Cardiac muscle cell (in vitro differentiated cells and primary cell): ENCODE results near the gene TICAM2. TPM values are rescaled to one million over a fixed set of nuclear protein-coding genes. Genes with fewer than 3 reads are reported as not detected.

ENCODE experiments used
- DNase-seq, 2 donors: peaks; one replicate each; pipeline versions ENCODE4 v3.0.0 to v3.0.0-alpha.2; 2010 to 2017; ENCODE audit warnings: low read depth in 1 of 2, low spot score in 1 of 2
- H3K27ac ChIP-seq: fragments of 200-600 bp; sonication (generic); 2 replicates; pipeline ENCODE4 v1.5.1; 2016
- H3K27me3 ChIP-seq: fragments of 200-600 bp; sonication (generic); 2 replicates; pipeline ENCODE4 v1.6.0; 2016; ENCODE audit warnings: control low read depth
- H3K36me3 ChIP-seq: fragments of 200-600 bp; sonication (generic); 2 replicates; pipeline ENCODE4 v1.5.1; 2016; ENCODE audit warnings: control low read depth
- H3K4me1 ChIP-seq: fragments of 200-600 bp; sonication (generic); 2 replicates; pipeline ENCODE4 v1.8.1; 2017; ENCODE audit warnings: low read depth, mild to moderate bottlenecking, mixed run types
- H3K4me3 ChIP-seq: fragments of 200-600 bp; sonication (generic); 2 replicates; pipeline ENCODE4 v1.5.1; 2016; ENCODE audit warnings: mild to moderate bottlenecking
- H3K9me3 ChIP-seq: fragments of 200-600 bp; sonication (generic); 2 replicates; pipeline ENCODE4 v1.5.1; 2017; ENCODE audit warnings: low read depth, mild to moderate bottlenecking, control low read depth
- CTCF ChIP-seq: IDR thresholded peaks from 2 replicates; pipeline ENCODE4 v1.5.1; 2012; ENCODE audit warnings: low read depth, mild to moderate bottlenecking, low read length
- polyA plus RNA-seq: library from polyadenylated mRNA; unstranded; fragments of >200 nt; fragmentation: Nextera tagmentation; extraction: Ambion mirVana; gene quantifications from 2 replicates; pipeline ENCODE4 v1.2.1, GENCODE V29; 2016
- total RNA-seq: library from RNA; depleted of rRNA; stranded (reverse); fragments of >200 nt; gene quantifications from 2 replicates; pipeline ENCODE4 v1.2.3, GENCODE V29; 2016

Gene TICAM2
- total and polyA plus RNA-seq, 2 experiments from 2014 or later, result 0.22 to 0.63 TPM

- no peak overlapping the region for H3K4me3 ChIP-seq
Measured at GRCh38 chr5:115532517-115532916, 69.8 kb downstream of the TICAM2 start.

GRCh38 chr5:115531787-115532367, 70.4 kb downstream of the TICAM2 start:
- Histone ChIP-seq H3K36me3 (peaks cover 7% of the 10 kb centered on the region), H3K27me3 (no peaks in the 10 kb centered on the region), H3K4me1 (peaks cover 31% of the 10 kb centered on the region), H3K27ac (peak overlapping the region; percentile 1), H3K9me3 (no peaks in the 10 kb centered on the region), H3K4me3 (no peak overlapping the region)
- no peak for DNase-seq
- no peak for TF ChIP-seq CTCF

More at GRCh38 chr5:115532517-115532916, 69.8 kb downstream of the TICAM2 start:
- DNase-seq, result no peak
- Histone ChIP-seq H3K9me3 (no peaks in the 10 kb centered on the region), H3K27me3 (no peaks in the 10 kb centered on the region), H3K36me3 (peaks cover 7% of the 10 kb centered on the region), H3K4me1 (peaks cover 37% of the 10 kb centered on the region), H3K27ac (no peak overlapping the region)
- no peak for TF ChIP-seq CTCF

GRCh38 chr5:115531380-115531779, 70.9 kb downstream of the TICAM2 start:
- no peaks in the 10 kb centered on the region for H3K9me3 ChIP-seq
- no peak overlapping the region for H3K27ac ChIP-seq
- peaks cover 31% of the 10 kb centered on the region for H3K4me1 ChIP-seq
- H3K27me3 ChIP-seq, result no peaks in the 10 kb centered on the region
- no peak for TF ChIP-seq CTCF
- no peak for DNase-seq
- peaks cover 7% of the 10 kb centered on the region for H3K36me3 ChIP-seq
- H3K4me3 ChIP-seq, result no peak overlapping the region

- H3K36me3 ChIP-seq, result peaks cover 8% of the 10 kb centered on the region
Measured at GRCh38 chr5:115530426-115530825, 71.9 kb downstream of the TICAM2 start.

More at GRCh38 chr5:115530426-115530825, 71.9 kb downstream of the TICAM2 start:
- Histone ChIP-seq H3K9me3 (no peaks in the 10 kb centered on the region), H3K4me1 (peaks cover 31% of the 10 kb centered on the region), H3K27me3 (no peaks in the 10 kb centered on the region), H3K27ac (no peak overlapping the region), H3K4me3 (no peak overlapping the region)
- peak in 1 of 2 donors; percentile 28 for DNase-seq
- no peak for TF ChIP-seq CTCF

Other genes starting within 250 kb of the TICAM2 start
- gene FEM1C, start 57.7 kb downstream of the TICAM2 start, total RNA-seq, result 8.7 and 11.8 TPM in 2 replicates
- gene FEM1C, start 57.7 kb downstream of the TICAM2 start, polyA plus RNA-seq, result 7.2 and 9.2 TPM in 2 replicates
- 105 and 264 TPM in 2 replicates for gene TMED7, start 23.6 kb upstream of the TICAM2 start, total RNA-seq
- 43.3 and 52.9 TPM in 2 replicates for gene TMED7, start 23.6 kb upstream of the TICAM2 start, polyA plus RNA-seq
- gene CDO1, start 214.2 kb upstream of the TICAM2 start, total RNA-seq, result 19.0 and 27.1 TPM in 2 replicates
- gene CDO1, start 214.2 kb upstream of the TICAM2 start, polyA plus RNA-seq, result 14.5 and 16.1 TPM in 2 replicates
- gene ATG12, start 239.1 kb upstream of the TICAM2 start, total RNA-seq, result 31.4 and 31.6 TPM in 2 replicates
- gene ATG12, start 239.1 kb upstream of the TICAM2 start, polyA plus RNA-seq, result 60.8 and 86.3 TPM in 2 replicates
- gene AP3S1, start 239.5 kb upstream of the TICAM2 start, total RNA-seq, result 45.5 and 62.5 TPM in 2 replicates
- 86.6 and 88.1 TPM in 2 replicates for gene AP3S1, start 239.5 kb upstream of the TICAM2 start, polyA plus RNA-seq